Measurements from ENCODE around the gene TMEM218.
"Not testable (repeated sequence)": the region's sequence is repeated elsewhere in the genome, so short reads cannot be mapped to it uniquely, and the experiment has no call there.

Gene TMEM218

DNA sequence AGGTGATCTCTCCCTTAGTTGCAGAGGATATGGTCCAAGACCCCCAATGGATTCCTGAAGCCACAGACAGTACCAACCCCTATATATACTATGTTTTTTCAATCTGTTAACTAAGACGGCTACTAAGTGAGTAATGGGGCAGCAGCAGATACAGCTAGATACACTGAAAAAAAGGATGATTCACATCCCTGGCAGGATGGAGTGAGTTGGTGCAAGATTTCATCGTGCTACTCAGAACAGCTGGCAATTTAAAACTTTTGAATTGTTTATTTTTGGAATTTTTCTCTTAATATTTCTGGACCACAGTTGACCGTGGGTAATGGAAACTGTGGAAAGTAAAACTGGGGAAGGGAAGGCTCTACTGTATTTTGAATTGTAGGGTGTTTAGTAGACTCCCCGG is 17.0 kb upstream of the TMEM218 start:
- DNase-seq, result no peak

DNA sequence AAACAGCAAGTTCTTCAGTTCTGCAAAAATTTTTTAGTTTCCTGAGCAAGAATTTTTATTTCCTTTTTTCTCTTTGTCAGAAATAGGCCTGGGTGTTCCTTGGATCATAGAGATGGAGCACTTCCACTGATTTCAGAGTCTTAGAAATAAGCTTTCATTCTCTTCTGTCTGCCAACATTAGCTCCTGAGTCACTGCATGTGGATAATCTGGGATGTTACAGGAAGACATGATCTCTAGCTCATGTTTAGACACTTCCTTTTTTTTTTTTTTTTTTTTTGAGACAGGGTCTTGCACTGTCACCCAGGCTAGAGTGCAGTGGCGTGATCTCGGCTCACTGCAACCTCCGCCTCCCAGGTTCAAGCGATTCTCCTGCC is 13.2 kb upstream of the TMEM218 start:
- DNase-seq, result no peak

DNA sequence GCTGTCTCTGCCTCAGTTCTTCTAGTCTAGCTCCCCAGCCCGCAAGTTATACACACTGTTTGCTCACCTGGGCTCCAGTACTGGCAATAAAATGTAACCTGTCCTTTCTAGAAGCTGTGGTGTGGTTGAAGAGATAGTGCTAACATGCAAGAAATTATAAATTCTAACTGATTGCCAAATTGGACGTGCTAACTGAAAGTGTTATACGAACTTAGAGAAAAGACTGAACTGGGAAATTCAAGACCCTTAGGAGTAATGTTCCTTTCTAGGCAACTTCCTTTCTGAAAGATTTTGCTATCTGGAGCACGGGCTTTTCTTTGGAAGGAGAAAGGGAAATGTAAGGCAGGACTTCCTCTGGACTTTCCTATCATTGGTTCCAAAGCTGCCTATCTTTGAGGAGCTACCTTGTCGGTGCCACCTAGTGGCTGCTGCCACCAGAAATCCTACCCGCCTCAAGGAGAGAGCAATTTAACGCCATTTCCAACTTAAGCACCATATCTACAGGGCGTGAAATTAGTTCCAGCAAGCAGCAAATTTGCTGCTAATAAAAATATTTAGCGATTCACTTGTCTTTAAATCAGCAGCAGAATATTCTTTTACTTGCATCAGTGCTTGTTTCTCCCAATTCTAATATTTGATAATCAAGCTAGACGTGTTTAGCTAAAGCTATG is 12.7 kb upstream of the TMEM218 start:
- peak; percentile 36 for DNase-seq

DNA sequence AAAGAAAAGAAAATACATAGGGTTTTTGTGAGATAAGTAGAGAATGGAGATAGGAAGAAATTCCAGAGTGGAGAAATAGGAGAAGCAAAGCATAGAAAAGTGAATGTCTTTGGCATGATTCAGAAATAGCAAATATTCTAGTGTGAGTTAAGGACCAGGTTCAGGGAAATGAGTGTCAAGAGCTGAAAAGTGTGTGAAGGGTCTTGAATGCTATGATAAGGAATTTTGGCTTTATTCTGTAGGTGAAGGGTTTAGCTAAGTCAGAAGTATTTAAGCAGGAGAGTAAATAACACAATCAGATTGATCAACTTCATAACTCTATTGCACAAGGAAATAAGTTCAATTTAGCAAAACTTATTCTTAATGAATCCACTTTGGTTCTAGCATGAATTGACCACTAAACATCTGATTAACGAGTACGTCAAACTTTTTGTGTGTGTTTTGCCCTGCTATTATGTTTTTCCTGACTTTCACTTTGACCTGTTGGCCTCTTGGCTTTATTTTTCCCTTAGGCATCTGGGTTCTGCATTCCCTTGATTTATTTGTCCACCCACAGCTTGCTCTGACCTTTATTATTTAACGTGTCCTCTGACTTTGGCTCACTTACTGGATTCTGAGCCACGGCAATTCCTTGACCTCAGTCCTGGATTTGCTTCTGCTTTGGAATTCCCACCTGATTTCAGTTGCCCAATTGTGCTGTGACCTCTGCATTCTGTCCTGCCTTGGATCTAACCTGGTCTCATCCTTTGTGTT is 11.9 kb upstream of the TMEM218 start:
- no peak for DNase-seq

DNA sequence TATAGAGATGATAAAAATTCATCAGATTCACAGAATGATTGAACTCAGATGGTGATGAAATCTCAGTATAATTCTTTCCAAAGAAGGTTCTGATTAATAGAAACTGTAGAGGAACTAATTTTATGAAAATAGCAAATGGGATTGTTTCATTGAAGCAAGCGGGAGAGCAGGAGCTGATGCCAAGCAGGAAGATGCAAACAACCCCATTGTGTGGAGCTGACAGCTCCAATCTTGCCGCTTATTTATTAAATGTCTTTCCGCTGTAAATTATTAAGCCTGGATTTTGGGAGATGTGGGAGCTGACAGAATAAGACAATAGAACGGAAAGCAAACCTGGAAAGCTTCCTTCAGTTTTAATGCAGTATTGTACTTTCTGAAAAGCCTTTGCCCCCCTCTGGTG is 6.0 kb upstream of the TMEM218 start:
- DNase-seq, result no peak

DNA sequence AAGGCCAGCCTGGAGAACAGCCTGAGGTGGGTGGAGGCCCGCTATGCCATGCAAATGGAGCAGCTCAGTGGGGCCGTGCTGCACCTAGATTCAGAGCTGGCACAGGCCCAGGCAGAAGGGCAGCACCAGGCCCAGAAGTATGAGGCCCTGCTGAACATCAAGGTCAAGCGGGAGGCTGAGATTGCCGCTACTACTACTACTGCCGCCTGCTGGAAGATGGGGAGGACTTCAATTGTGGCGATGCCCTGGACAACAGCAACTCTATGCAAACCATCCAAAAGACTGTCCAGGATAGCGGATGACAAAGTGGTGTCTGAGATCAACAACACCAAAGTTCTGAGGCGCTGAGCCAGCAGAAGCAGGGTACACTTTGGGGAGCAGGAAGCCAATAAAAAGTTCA is 3.1 kb upstream of the TMEM218 start:
- DNase-seq, result no peak

DNA sequence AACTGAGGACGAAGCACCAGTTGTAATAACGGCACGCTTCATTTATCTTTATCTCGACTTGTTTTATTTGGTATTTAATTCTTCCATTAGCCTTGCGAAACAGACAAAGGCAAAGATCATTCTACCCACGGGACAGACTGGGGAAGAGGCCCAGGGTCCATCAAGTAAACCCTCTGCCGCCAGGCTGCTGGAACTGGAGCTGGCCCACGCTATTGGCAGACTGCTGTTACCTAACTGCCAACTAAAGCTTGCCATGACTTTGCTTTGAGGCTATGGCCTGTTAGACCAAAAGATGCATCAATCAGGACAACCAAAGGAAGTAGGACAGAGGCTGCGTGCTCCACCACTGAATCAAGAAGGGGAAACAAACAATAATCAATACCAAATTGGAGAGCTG is 780 bp upstream of the TMEM218 start:
- DNase-seq, result no peak

DNA sequence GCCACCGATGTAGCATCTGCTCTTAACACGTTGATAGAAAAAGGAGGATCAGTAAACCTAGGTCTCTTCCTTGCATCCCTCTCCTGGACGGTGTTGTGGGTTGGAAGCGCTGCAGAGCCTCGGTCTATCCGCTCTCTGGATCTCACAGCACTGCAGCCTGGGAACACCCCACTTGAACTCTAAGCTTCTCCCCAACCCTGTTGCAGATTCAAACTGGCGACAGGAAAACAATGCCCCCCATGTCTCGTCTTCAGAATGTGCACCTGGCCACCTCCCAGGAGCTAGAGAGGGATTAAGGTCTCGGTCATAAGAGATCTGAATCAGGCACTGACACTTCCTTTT is 454 bp downstream of the TMEM218 start:
- peak; percentile 3 for DNase-seq

DNA sequence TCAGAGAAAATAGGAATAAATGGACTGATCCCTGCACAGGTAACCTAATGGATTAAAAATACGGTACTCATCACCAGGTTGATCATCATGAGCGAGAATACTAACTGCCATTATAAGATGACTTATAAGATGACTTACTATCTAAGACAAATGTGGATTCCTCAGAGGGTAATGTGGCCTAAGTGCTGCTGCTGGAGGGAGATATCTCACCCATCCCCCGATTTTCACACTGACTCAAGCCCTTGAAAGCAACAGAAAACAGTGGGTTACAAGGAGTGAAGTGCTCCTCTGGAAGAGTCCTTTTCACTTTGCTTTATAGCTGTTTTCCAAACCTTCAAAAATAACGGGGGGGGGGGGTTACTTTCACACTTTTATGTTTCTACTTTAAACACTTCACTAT is 920 bp downstream of the TMEM218 start:
- no peak for DNase-seq

DNA sequence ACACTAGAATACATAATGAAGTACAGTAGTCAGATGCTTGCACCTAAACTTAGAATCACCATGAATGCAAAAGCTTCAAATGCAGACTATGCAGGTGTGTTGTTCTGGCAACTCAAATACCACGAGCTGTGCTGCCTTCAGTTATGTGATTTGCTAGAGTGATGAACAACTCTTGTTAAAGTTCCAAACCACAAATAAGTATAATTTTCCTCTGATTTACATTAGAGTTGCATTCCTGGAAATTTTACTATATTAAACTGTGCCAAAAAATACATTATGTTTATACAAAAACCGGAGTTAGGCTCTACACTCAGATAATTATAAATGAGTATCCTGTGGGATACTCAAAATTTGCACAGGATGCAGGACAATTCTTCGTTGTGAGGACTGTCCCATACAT is 3.0 kb downstream of the TMEM218 start:
- DNase-seq, result no peak

DNA sequence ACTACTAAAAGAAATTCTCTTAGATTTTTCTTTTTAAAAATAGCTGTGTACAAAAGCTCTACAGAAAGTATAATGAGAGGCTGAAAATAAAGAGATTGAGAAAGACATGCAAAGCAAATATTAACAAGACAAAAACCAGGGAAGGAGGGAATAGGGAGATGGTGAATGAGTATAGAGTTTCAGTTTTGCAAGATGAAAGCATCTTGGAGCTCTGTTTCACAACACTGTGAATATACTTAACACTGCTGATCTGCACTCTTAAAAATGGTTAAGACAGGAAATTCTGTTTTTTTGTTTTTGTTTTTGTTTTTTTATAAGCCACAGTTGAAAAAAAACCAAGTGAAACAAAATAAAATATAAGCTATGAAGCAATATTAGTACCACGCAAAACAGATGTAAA is 5.5 kb downstream of the TMEM218 start:
- DNase-seq, result no peak

DNA sequence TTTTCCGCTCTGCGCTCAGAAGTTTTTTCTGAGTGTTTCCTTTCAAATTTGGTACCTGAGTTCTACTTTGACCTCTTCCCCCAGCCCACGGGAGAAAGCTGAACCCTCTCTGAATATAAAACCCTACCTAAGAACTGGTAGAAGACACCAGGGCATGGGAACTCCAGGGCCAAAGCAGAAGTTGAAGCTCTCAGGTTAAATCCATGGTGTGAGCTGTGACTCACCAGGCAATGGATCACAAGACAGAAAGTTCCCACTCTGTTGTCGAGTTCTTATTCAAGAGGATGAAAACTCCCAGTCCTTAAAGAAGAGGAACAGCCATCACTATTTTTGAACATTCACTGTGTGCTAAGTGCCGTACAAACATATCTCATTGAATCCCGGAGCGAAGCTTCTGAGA is 8.9 kb downstream of the TMEM218 start:
- no peak for DNase-seq

DNA sequence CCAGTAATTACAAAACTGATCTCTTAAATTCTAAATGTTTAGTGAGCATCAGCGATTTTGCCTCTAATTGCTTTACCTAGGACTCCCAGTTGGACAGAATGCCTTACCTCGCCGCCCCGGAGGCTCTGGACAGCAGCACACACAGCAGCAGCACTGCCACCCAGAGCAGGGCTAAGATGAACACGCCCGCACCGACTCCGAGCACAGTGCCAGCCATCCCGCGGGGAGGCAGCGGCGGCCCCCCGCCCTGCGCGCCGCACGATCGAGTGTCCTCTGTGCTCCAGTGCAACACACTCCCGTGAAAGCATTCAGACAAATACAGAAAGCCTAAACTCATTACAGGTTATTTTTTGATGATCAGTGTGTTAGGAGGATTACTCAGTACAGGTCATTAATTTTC is 9.4 kb downstream of the TMEM218 start:
- no peak for DNase-seq

DNA sequence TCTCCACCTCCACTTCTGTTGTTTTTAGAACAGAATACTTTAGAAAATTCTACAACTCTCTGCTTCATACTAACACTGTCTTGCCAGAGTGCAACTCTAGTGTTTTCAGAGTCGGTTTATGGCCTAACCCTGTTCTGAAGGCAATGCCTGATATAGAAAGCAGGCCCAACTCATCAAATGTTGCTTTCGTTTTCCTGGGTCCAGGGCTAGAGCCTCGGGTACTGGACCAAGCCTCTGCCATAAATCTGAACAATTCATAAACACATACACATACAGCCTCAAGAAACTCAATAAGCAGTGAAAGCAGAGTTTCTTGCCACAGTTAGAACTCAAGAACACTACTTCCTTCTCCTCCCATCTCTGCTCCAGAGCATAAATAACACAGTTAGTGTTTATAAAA is 9.8 kb downstream of the TMEM218 start:
- DNase-seq, result no peak

DNA sequence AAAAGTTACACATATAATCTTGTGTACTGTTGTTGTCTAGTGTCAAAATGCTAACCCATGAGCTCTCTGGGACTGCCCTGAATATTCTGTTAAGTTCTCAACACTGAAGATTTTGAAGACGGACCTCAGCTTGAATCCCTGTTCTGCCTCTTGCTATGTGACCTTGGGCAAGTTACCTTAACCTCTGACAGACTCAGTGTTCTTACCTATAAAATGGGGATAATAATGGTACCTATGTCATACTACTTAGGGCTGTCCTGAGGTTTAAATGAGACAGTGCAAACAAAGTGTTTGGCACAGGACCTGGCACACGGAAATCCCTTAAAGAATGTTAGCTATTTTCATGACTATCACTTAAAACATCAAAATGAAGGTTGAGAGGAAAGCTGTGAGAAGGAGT is 11.3 kb downstream of the TMEM218 start:
- no peak for DNase-seq

DNA sequence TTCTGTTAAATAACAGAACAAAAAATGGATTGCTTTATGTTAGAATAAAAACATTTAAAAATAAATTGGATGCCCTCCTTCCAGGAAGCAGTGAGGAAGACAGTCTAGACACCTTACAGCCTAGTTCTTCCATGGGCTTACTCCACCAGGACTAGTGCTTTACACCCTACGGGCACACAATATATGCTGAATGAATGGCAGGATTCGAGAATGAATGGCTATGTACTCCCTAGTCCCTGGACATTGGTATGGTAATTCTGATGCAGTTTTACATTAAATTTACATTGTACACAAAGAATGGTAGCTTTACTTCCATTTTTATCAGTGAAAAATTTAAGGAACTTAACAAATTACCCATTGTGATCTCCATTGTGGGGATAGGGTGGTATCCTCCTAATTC is 16.7 kb downstream of the TMEM218 start:
- DNase-seq, result no peak

DNA sequence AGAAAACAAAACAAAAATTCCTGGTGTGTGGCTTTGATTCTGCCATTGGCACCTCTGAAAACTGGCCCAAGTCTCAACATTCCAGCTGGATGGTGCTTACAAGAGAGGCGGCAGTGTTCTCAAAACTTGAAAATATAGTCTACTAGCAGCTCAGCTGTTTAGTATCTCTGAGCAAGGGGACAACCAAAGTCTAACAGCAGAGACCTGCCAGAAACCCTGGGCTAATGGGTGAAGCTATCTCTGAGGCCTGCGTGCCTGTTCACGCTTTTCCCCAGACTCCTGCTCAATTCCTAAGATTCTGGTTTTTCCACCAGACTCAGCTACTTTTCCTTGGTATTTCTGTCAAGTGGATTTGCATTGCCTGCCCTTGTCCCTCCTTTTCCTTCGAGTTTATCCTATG is 17.9 kb downstream of the TMEM218 start:
- no peak for DNase-seq

DNA sequence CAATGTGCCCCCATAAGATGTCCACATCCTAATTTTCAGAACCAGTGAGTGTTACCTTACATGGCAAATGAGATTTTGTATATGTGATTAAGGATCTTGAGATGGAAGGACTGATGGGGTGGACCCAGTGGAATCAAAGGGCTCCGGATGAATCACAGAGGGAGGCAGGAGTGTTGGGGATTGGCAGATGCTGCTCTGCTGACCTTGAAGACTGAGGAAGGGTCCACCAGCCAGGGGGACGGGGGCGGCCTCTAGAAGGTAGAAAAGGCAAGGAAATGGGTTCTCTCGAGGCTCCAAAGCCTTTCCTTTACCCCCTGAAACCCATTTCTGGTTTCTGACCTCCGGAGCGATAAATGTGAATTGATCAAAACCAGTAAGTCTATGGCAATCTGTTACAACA is 18.8 kb downstream of the TMEM218 start:
- DNase-seq, result no peak

DNA sequence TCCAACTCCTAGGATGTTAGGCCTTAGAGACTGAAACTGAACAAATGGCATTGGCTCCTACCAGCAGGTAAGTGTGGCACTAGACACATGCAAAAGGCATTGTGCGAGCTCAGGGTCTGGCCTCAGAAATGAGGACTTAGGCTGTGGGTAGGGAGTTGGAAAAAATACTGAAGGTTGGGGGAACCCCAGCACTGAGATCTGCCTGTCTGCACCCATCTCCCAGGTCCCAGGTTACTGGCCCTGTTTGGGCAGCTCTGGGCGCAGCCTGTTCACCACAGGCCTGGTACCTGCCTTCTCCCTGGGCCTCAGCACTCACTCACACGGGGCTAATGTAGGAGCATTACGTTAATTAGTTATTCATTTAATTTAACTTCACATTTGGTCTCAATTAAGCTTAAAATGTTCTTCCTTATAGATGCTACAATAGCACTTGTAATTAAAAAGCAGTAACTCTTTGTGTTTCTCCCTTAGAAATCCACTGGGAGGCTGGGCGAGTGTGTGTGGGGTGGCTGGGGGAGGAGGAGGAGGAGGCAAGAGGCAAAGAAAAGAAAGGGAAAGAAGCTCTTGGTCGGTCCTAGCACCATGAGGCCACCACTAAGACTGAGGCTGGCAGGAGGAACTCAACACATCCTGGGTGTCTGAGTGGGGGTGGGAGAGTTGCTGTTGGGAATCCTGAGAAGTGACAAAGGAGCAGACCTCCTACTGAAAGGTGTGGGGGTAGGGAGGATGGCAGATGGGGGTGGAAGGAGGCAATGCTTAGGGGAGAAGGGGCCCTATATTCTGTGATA is 19.4 kb downstream of the TMEM218 start:
- no peak for DNase-seq

DNA sequence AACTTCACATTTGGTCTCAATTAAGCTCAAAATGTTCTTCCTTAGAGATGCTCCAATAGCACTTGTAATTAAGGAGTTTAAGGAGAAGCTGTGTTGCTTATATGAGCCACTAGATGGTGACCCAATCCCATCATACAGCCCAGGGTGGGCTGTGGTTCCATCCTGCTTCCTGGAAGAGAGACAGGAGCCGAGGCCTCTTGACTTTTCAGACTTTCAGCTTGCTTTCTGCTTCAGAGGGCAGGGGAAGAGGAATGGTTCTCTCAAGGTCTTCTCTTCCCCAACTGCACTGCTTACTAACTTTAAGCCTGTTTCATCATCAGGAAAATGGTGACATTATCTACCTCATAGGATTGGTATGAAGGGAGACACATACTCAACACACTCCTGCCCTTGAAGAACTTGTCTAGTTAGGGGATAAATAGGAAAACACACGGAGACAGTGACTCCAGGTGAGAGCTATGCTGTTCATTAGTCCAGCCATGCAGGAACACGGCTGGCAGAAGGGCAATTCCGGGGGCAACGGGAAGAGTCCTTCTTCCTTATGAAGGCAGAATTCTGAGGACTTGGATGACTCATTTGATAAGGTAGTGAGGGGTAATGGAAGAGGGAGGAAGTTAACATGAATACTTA is 20.1 kb downstream of the TMEM218 start:
- no peak for DNase-seq

DNA sequence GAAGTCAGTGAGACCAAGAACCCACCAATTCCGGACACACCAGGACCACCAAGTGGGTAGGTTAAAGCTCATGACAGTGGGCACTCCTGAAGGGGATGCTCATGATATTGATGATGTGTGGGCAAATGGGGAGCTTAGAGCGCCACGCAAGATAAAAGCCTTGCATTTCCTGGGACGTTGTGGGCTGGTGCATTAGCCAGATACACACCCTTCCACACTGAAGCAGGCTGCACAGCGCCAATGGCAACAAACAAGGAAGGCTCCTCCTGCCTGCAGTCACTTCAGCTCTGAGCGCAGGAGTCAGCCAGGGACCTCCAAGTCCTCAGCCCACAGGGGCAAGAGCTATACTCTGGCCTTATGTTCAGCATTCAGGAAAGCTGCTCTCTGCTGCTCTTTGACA is 20.6 kb downstream of the TMEM218 start:
- no peak for DNase-seq

DNA sequence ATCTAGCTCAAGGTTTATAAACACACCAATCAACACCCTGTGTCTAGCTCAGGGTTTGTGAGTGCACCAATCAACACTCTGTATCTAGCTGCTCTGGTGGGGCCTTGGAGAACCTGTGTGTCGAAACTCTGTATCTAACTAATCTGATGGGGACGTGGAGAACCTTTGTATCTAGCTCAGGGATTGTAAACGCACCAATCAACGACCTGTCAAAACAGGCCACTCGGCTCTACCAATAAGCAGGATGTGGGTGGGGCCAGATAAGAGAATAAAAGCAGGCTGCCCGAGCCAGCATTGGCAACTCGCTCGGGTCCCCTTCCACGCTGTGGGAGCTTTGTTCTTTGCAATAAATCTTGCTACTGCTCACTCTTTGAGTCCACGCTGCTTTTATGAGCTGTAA is 21.3 kb downstream of the TMEM218 start:
- not testable (repeated sequence) for DNase-seq

DNA sequence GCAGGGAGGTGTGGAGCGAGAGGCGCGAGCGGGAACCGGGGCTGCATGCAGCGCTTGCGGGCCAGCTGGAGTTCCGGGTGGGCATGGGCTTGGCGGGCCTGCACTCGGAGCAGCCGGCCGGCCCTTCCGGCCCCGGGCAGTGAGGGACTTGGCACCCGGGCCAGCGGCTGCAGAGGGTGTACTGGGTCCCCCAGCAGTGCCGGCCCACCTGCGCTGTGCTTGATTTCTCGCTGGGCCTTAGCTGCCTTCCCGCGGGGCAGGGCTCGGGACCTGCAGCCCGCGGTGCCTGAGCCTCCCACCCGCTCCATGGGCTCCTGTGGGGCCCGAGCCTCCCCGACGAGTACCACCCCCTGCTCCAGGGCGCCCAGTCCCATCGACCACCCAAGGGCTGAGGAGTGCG is 21.9 kb downstream of the TMEM218 start:
- DNase-seq, result not testable (repeated sequence)

Data from activated naive CD4-positive, alpha-beta T cell treated with Interleukin-2 at 50 U/mL for 16 hours (primary cell).